ENCODE measurements around the gene CCNF. TPM values are rescaled to one million over a fixed set of nuclear protein-coding genes. Genes with fewer than 3 reads are reported as not detected.
"Not testable (repeated sequence)": the region's sequence is repeated elsewhere in the genome, so short reads cannot be mapped to it uniquely, and the experiment has no call there.

CCNF gene
- total and polyA plus RNA-seq, 2 donors from 2014 or later = 0.77 to 2.9 TPM

DNA sequence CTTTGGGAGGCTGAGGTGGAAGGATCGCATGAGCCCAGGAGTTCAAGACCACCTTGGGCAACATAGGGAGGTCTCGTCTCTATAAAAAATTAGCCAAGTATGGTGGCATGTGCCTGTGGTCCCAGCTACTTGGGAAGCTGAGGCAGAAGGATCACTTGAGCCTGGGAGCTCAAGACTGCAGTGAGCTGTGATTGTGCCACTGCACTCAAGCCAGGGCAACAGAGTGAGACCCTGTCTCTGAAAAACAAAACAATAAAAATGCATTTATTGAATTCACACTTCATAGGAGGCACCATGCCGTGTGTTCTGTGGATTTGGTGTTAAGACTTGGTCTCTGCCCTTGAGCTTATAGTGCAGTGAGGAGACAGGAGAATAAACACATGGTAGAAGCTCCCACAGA lies 48.1 kb downstream of the CCNF start:
- no peak for DNase-seq
- Histone ChIP-seq H3K9ac (ENCODE audit: low read length in 3 of 3) (peak overlapping the region in 2 of 3 donors; percentile 10 to 41), H3K4me3 (ENCODE audit: low read length in 3 of 3) (no peak overlapping the region), H3K9me3 (ENCODE audit: control insufficient read depth in 2 of 3, insufficient read depth in 1 of 3, low read length in 3 of 3) (no peaks in the 10 kb centered on the region), H3K27ac (ENCODE audit: low read depth in 2 of 2, low read length in 2 of 2) (peak overlapping the region; percentile 27 to 68), H3K36me3 (ENCODE audit: control insufficient read depth in 2 of 3, insufficient read depth in 3 of 3, low read length in 3 of 3) (no peaks in the 10 kb centered on the region), H3K27me3 (ENCODE audit: control insufficient read depth, insufficient read depth, low read length) (no peaks in the 10 kb centered on the region), H3K4me1 (ENCODE audit: control insufficient read depth in 2 of 3, insufficient read depth in 2 of 3, low read depth in 1 of 3, low read length in 3 of 3) (peaks cover 0 to 51% (median 17%) of the 10 kb centered on the region in 3 donors)
- intact Hi-C loops (cut with DNase I) = no loop called here
- TF ChIP-seq, protein P1, sequence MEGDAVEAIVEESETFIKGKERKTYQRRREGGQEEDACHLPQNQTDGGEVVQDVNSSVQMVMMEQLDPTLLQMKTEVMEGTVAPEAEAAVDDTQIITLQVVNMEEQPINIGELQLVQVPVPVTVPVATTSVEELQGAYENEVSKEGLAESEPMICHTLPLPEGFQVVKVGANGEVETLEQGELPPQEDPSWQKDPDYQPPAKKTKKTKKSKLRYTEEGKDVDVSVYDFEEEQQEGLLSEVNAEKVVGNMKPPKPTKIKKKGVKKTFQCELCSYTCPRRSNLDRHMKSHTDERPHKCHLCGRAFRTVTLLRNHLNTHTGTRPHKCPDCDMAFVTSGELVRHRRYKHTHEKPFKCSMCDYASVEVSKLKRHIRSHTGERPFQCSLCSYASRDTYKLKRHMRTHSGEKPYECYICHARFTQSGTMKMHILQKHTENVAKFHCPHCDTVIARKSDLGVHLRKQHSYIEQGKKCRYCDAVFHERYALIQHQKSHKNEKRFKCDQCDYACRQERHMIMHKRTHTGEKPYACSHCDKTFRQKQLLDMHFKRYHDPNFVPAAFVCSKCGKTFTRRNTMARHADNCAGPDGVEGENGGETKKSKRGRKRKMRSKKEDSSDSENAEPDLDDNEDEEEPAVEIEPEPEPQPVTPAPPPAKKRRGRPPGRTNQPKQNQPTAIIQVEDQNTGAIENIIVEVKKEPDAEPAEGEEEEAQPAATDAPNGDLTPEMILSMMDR (IDR thresholded peaks at IDR 0.05; ENCODE audit: borderline replicate concordance, extremely low read depth, insufficient read depth) = no peak
- FAIRE-seq = no peak

- Histone ChIP-seq H3K4me1 (ENCODE audit: control insufficient read depth in 2 of 3, insufficient read depth in 2 of 3, low read depth in 1 of 3, low read length in 3 of 3) (peaks cover 0 to 56% (median 17%) of the 10 kb centered on the region in 3 donors), H3K27ac (ENCODE audit: low read depth in 2 of 2, low read length in 2 of 2) (no peak overlapping the region)
- TF ChIP-seq, protein P1 (IDR thresholded peaks at IDR 0.05; ENCODE audit: borderline replicate concordance, extremely low read depth, insufficient read depth) = no peak
Measured at GRCh38 chr16:2478279-2478678, 49.0 kb downstream of the CCNF start.

DNA sequence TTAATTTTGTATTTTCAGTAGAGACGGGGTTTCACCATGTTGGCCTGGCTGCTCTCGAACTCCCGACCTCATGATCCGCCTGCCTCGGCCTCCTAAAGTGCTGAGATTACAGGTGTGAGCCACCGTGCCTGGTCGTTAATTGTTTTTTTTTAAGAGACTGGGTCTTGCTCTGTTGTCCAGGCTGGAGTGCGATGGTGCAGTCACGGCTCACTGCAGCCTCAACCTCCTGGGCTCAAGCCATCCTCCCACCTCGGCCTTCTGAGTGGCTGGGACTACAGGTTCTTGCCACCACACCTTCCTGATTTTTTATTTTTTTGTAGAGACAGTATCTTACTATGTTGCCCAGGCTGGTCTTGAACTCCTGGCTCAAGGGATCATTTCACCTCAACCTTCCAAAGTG lies 50.7 kb downstream of the CCNF start:
- H3K4me1 ChIP-seq (ENCODE audit: control insufficient read depth in 2 of 3, insufficient read depth in 2 of 3, low read depth in 1 of 3, low read length in 3 of 3) = peaks cover 0 to 56% (median 17%) of the 10 kb centered on the region in 3 donors
- H3K9ac ChIP-seq (ENCODE audit: low read length in 3 of 3); intact Hi-C loops (cut with DNase I); H3K36me3 ChIP-seq (ENCODE audit: control insufficient read depth in 2 of 3, insufficient read depth in 3 of 3, low read length in 3 of 3); H3K4me3 ChIP-seq (ENCODE audit: low read length in 3 of 3); H3K27me3 ChIP-seq (ENCODE audit: control insufficient read depth, insufficient read depth, low read length); FAIRE-seq; H3K9me3 ChIP-seq (ENCODE audit: control insufficient read depth in 2 of 3, insufficient read depth in 1 of 3, low read length in 3 of 3): not testable (repeated sequence)
- peak overlapping the region in 1 of 2 donors; percentile 55 for H3K27ac ChIP-seq (ENCODE audit: low read depth in 2 of 2, low read length in 2 of 2)
- peak in 1 of 5 donors; percentile 41 for DNase-seq

More at GRCh38 chr16:2478279-2478678, 49.0 kb downstream of the CCNF start:
- intact Hi-C loops (cut with DNase I) = no loop called here
- no peaks in the 10 kb centered on the region for H3K27me3 ChIP-seq (ENCODE audit: control insufficient read depth, insufficient read depth, low read length)
- no peaks in the 10 kb centered on the region for H3K9me3 ChIP-seq (ENCODE audit: control insufficient read depth in 2 of 3, insufficient read depth in 1 of 3, low read length in 3 of 3)
- H3K4me3 ChIP-seq (ENCODE audit: low read length in 3 of 3) = no peak overlapping the region
- FAIRE-seq = no peak
- H3K9ac ChIP-seq (ENCODE audit: low read length in 3 of 3) = peak overlapping the region in 1 of 3 donors; percentile 26
- H3K36me3 ChIP-seq (ENCODE audit: control insufficient read depth in 2 of 3, insufficient read depth in 3 of 3, low read length in 3 of 3) = no peaks in the 10 kb centered on the region
- DNase-seq = no peak

DNA sequence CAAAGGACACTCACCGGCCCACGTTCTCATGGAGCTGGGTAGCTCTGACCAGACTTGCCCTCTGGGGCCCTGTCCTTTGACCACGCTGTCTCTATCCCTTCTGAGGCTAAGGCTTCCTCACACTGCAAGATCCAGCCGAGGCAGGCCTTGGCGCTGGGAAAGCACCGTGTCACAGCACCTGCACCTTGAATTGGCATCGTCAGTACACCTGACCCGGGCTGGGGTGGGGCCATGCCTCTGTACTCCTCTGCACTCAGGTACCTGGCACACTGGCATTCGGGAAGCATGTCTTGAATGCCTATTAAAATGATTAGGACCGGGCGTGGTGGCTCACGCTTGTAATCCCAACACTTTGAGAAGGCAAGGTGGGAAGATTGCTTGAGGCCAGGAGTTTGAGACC lies 51.7 kb downstream of the CCNF start:
- H3K36me3 ChIP-seq (ENCODE audit: control insufficient read depth in 2 of 3, insufficient read depth in 3 of 3, low read length in 3 of 3) = no peaks in the 10 kb centered on the region
- TF ChIP-seq, protein P1 (IDR thresholded peaks at IDR 0.05; ENCODE audit: borderline replicate concordance, extremely low read depth, insufficient read depth) = no peak
- no peak overlapping the region for H3K4me3 ChIP-seq (ENCODE audit: low read length in 3 of 3)
- FAIRE-seq = no peak
- intact Hi-C loops (cut with DNase I) = no loop called here
- peaks cover 0 to 53% (median 17%) of the 10 kb centered on the region in 3 donors for H3K4me1 ChIP-seq (ENCODE audit: control insufficient read depth in 2 of 3, insufficient read depth in 2 of 3, low read depth in 1 of 3, low read length in 3 of 3)
- H3K27ac ChIP-seq (ENCODE audit: low read depth in 2 of 2, low read length in 2 of 2) = peak overlapping the region; percentile 55 to 85
- peak in 1 of 5 donors; percentile 92 for DNase-seq
- peak overlapping the region in 1 of 3 donors; percentile 51 for H3K9ac ChIP-seq (ENCODE audit: low read length in 3 of 3)
- H3K9me3 ChIP-seq (ENCODE audit: control insufficient read depth in 2 of 3, insufficient read depth in 1 of 3, low read length in 3 of 3) = no peaks in the 10 kb centered on the region
- no peaks in the 10 kb centered on the region for H3K27me3 ChIP-seq (ENCODE audit: control insufficient read depth, insufficient read depth, low read length)
